Measurements from ENCODE around the gene LUZP2. TPM values are rescaled to one million over a fixed set of nuclear protein-coding genes. Genes with fewer than 3 reads are reported as not detected.

The LUZP2 gene
- total and polyA plus RNA-seq, 2 of the 8 experiments (the other 6 are each of a cell fraction or from before 2014, with no cell fraction given): 0.79 to 1.5 TPM

DNA sequence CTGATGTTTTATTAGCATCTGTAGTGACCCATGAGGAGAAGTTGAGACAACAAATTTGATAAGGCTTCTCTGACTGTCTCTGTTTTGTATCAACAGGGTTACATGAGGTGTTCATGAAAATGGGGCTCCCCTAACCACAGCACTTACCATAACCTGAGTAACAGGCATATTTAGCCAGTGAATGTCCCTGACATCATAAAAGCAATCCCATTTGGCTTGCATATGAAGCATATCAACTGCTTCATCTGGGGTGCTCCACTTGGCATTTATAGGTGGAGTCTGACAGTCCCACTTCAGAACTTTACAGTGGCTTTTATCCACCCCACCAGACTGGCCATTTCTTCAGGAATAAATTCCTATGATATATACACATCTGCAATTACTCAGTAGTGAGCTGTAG is 257.6 kb downstream of the LUZP2 start (continued):
- TF ChIP-seq PHF8 (conservative IDR thresholded peaks at IDR 0.05; ENCODE audit: low read depth, low read length) (no peak), POLR2A (IDR thresholded peaks at IDR 0.05; ENCODE audit: control extremely low read depth in 1 of 2, low read depth in 2 of 2, low read length in 2 of 2) (no peak), SRF (IDR thresholded peaks at IDR 0.05; ENCODE audit: low read depth, low read length) (no peak), EGR1 (IDR thresholded peaks at IDR 0.05; ENCODE audit: borderline replicate concordance, low read depth, low read length) (no peak)

Measured in H1 (cell line).